ENCODE data around the gene LRCH4.

DNA sequence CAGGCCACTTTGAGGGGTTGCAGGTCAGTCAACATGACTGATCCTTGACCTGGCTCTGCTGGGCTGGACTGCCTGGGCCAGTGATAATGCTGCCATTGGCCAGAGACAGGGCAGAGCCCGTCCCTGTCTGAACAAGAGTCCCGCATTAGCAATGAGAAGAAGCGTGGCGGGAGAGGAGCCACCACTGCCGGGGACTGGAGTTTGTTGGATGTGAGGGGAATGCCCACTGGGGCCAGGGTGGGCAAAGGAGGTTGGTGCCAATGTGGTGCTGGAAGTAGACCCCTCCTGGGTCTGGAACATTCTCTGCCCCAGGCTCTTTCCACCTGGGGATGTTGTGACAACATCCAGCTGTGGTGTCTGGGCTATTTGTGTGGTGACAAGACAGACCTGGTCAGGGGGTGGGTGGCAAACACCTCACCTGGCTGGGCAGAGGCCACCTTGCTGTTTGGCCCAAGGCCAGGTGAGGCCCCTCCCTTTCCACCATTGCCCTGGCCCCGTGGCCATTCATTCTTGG lies 19.9 kb downstream of the LRCH4 start:
- TF ChIP-seq, protein P1, sequence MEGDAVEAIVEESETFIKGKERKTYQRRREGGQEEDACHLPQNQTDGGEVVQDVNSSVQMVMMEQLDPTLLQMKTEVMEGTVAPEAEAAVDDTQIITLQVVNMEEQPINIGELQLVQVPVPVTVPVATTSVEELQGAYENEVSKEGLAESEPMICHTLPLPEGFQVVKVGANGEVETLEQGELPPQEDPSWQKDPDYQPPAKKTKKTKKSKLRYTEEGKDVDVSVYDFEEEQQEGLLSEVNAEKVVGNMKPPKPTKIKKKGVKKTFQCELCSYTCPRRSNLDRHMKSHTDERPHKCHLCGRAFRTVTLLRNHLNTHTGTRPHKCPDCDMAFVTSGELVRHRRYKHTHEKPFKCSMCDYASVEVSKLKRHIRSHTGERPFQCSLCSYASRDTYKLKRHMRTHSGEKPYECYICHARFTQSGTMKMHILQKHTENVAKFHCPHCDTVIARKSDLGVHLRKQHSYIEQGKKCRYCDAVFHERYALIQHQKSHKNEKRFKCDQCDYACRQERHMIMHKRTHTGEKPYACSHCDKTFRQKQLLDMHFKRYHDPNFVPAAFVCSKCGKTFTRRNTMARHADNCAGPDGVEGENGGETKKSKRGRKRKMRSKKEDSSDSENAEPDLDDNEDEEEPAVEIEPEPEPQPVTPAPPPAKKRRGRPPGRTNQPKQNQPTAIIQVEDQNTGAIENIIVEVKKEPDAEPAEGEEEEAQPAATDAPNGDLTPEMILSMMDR (IDR thresholded peaks at IDR 0.05; ENCODE audit: low read depth, low read length): no peak
- TF ChIP-seq EZH2phosphoT487 (IDR thresholded peaks at IDR 0.05; ENCODE audit: low read depth): no peak

Data from OCI-LY3 (cell line).